GM12865 (cell line): ENCODE data around the gene PALM2AKAP2.

ENCODE experiments used
- DNase-seq: peaks from one replicate; pipeline ENCODE4 v3.0.0; 2010; ENCODE audit warnings: low read depth
- H3K4me3 ChIP-seq: 2 replicates; pipeline ENCODE4 v1.5.1; 2011; ENCODE audit warnings: mild to moderate bottlenecking, low read depth, low read length, control low read depth
- CTCF ChIP-seq: IDR thresholded peaks from 2 replicates; pipeline ENCODE4 v1.5.1; 2011; ENCODE audit warnings: low read length, control low read depth, low read depth, inconsistent platforms; ENCODE audit not compliant: insufficient read depth; ENCODE audit errors: missing control alignments

The PALM2AKAP2 gene

GRCh38 chr9:109791747-109792146 is 11.7 kb downstream of the PALM2AKAP2 start:
- no peak for TF ChIP-seq CTCF
- no peak for DNase-seq
- H3K4me3 ChIP-seq = no peak overlapping the region

DNA sequence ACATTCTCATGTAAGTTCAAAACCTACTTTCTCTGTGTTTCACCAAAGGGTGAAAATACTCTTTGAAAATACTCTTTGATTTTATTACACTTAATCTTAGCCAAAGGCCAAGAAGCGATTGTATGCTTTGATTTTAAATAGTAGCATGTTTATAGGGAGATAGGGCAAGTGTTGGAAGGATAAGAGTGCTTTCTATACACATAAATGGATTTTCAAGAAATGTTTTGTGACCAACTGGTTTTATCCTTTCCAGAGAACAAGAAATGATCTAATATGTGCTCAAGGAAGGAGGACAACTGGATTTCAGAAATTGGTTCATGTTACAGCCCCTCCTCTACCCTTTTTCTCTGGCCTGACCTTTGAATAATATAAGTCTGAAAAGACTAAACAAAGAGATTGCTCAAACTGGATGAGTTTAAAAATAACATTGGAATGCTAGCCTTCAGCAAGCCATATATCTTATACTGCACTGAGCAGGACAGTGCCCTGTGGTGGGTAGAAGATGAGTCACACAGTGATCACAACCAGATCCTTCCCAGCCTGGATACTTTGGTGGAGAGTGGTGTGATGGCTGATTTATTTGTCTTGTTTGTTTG is 13.1 kb downstream of the PALM2AKAP2 start:
- TF ChIP-seq CTCF = no peak
- no peak for DNase-seq
- no peak overlapping the region for H3K4me3 ChIP-seq

DNA sequence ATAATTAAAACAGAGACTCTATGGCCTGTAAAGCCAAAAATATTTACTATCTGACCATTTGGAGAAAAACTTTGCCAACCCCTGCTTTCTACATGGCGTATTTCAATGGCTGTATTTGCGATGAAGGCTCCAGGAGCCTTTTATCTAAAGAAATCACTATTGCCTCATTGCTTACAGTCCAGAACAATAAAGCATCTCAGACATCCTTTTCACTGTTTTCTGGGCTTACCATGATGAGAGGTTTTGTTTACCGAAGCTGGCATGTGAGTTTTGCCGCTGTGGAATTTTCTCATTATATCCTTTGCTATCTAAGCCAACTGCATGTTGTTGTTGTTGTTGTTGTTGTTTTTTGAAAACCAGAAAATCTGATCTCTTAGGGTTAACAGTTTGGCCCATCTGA is 13.9 kb downstream of the PALM2AKAP2 start:
- TF ChIP-seq CTCF = no peak
- DNase-seq = no peak

GRCh38 chr9:109794361-109795012 is 14.5 kb downstream of the PALM2AKAP2 start:
- no peak overlapping the region for H3K4me3 ChIP-seq
- TF ChIP-seq CTCF = no peak
- no peak for DNase-seq

More for the DNA sequence above, 13.9 kb downstream of the PALM2AKAP2 start:
- H3K4me3 ChIP-seq = no peak overlapping the region

DNA sequence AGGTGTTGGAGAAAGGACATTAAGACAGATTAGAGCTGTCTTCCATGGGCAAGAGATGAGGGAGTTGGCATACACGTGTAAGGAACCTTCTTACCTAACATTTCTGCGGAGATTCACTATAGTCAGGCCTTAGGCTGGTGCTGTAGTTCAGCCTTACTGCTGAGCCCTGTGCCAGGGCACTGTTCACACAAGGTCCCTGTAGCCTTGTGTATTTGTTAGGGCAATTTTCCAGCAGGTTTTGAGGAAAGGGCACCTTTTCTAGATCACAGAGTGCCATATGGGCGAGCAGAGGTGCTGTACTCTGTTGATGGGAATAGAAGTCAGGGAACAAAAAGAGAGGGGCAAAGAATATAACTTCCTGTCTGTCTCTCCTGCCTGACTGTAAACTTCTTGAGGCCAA is 15.6 kb downstream of the PALM2AKAP2 start:
- TF ChIP-seq CTCF = no peak
- DNase-seq = no peak
- no peak overlapping the region for H3K4me3 ChIP-seq

DNA sequence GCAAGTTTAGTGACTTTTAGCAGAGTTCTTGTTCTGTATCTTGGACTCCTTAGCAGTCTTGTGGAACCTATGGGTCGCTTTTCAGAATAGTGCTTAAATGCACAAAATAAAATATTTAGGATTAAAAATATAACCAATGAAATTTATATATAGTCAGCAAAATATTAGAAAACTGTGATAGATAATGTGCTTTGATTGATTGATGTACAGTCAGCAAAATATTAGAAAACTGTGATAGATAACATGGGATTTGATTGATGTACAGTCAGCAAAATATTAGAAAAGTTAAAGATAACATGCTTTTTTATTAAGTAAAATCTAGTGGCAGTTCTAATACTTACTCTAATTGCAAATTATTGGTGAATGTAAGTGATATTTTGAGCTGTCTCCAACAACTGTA is 16.1 kb downstream of the PALM2AKAP2 start:
- no peak for TF ChIP-seq CTCF
- no peak overlapping the region for H3K4me3 ChIP-seq
- DNase-seq = no peak

DNA sequence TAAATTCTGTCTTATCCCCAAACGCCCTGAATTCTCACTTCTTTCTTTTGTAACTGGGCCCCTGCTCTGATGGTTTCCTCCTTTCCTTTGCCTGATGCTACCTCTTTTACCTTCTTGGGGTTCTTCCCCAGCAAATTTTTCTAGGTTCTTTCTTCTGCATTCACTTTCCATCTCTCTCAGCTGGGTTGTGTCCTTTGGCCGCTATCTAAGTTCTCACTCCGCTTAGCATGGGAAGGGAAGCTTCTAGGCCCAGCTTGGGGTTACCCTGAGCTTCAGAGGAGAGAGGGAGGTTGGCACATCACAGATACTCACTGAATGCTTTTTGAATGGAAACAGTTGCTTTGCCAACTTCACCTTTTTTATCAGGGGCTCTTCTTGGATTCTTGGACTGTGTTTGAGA is 17.0 kb downstream of the PALM2AKAP2 start:
- TF ChIP-seq CTCF = no peak
- DNase-seq = no peak
- no peak overlapping the region for H3K4me3 ChIP-seq
